Bronchial epithelial cell (primary cell): ENCODE results near the gene TBX2. TPM values are rescaled to one million over a fixed set of nuclear protein-coding genes. Genes with fewer than 3 reads are reported as not detected.

Source experiments
- DNase-seq: peaks from one replicate; pipeline ENCODE4 v3.0.0-alpha.2; 2010; ENCODE audit warnings: low read depth
- FAIRE-seq: peaks from 2 replicates; lab custom pipeline; 2011; peaks lifted over from hg19 to GRCh38; lab: Jason Lieb, UNC
- H3K27me3 ChIP-seq: 2 replicates; pipeline ENCODE4 v1.5.1; 2011; ENCODE audit warnings: low read length; ENCODE audit not compliant: control insufficient read depth, insufficient read depth
- H3K36me3 ChIP-seq: 2 replicates; pipeline ENCODE4 v1.5.1; 2011; ENCODE audit warnings: low read length; ENCODE audit not compliant: control insufficient read depth, insufficient read depth
- H3K4me3 ChIP-seq: 2 replicates; pipeline ENCODE4 v1.5.1; 2011; ENCODE audit warnings: mild to moderate bottlenecking, low read depth, low read length, control low read depth
- total RNA-seq: library from RNA; depleted of rRNA; stranded (reverse); fragments of >200 nt; gene quantifications from 2 replicates; pipeline ENCODE4 v1.2.1, GENCODE V29; 2014
- TF ChIP-seq, protein P1 (sequence below): IDR thresholded peaks from 2 replicates; pipeline ENCODE4 v1.5.1; 2011; ENCODE audit warnings: mild to moderate bottlenecking, moderate library complexity, low read length, control low read depth, inconsistent platforms; ENCODE audit not compliant: insufficient read depth, severe bottlenecking

The TBX2 gene
- total RNA-seq, 1 donor from 2014 or later = 0.26 TPM

DNA sequence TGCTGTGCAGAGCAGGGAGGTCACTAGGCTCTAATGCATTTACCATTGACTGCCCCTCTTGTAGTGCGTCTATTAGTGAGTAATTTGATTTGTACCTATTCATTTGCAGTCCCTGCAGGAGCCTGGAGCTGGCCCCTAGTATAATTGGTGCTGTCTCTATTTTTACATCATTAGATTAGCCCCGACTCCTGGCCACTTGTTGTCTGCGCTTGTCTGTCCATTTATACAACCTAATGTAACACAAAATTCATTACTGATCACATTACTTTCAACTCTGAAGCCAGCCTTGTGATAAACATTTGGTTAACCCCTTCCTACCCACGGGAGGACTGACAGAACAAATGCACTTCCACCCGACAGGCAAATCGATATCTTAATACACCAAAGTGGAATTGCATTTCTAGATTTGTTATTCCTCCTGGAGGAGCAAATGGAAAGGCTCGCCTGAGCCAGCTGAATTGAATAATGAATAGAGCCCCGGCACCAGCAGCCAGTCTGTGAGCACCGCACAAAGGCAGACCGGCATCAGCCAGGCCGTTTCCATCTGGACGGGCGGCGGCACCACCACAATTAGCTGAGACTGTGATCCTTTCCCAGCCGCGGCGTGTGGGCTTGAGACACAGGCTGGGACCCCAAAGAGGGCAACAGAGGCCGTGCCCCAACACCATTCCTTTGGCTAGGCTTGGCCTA lies 18.7 kb upstream of the TBX2 start:
- FAIRE-seq (no peak), DNase-seq (no peak)
- no peak overlapping the region for H3K4me3 ChIP-seq
- no peaks in the 10 kb centered on the region for H3K27me3 ChIP-seq
- no peaks in the 10 kb centered on the region for H3K36me3 ChIP-seq
- TF ChIP-seq, protein P1, sequence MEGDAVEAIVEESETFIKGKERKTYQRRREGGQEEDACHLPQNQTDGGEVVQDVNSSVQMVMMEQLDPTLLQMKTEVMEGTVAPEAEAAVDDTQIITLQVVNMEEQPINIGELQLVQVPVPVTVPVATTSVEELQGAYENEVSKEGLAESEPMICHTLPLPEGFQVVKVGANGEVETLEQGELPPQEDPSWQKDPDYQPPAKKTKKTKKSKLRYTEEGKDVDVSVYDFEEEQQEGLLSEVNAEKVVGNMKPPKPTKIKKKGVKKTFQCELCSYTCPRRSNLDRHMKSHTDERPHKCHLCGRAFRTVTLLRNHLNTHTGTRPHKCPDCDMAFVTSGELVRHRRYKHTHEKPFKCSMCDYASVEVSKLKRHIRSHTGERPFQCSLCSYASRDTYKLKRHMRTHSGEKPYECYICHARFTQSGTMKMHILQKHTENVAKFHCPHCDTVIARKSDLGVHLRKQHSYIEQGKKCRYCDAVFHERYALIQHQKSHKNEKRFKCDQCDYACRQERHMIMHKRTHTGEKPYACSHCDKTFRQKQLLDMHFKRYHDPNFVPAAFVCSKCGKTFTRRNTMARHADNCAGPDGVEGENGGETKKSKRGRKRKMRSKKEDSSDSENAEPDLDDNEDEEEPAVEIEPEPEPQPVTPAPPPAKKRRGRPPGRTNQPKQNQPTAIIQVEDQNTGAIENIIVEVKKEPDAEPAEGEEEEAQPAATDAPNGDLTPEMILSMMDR = no peak

DNA sequence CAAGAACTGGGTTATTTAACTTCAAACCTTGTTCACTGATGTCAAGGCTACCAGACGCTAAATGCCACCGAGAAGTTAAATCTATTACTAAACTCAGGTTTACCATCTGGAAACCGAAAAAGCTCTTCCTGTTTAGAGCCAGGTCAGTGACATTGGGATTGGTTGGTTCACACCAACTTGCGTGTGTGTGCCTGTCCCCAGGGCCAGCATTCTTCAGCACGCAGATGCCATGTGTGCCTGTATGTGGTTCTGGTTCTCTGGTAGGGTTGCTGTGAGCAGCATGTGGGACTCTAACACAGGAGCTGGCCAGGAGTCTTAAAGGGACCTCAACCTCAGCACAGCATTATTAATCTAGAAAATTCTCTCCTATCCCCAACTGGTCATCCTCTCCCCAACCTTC lies 18.1 kb upstream of the TBX2 start:
- H3K27me3 ChIP-seq = no peaks in the 10 kb centered on the region
- TF ChIP-seq, protein P1 = no peak
- no peaks in the 10 kb centered on the region for H3K36me3 ChIP-seq
- no peak overlapping the region for H3K4me3 ChIP-seq
- DNase-seq = no peak
- peak; percentile 32 for FAIRE-seq

DNA sequence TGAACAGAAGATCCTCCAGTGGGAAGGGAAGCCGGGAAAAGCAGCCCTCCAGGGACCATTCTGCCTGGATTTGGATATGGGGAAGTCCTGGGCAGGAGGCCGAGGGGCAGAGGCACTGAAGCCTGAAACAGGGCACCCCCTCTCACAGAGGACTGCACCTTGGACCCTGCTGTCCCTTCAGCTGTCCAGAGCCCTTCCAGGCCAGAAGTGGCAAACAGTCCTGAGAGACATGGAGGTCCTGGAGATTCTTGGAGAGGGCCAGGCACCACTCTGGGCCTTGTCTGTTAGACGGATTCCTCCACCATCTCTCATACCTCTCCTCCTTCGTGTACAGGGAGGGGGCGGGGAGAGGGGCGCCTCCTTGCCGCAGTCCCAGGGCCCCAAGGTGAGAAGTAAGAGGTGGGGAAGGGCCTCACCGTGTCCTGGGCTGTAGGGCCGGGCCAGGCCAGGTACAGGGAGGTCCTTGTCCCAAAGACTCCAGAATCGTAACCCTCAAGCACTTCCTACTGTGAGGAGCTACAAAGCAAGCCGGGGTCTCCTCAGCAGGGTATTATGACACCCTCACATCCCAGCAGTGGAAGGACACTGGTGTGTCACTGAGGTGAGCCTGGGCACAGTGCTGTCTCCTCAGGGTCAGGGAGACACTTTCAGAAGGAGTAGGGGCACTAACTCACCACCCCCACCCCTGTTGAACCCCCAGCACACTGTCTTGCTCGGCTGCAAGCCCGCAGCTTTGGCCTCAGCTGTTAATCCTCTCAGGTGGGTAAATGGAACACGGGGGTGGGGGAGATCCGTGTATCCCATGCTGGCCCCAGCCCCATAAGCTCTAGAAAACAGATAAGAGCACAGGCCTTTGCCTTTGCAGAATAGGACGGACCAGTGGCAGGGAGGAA lies 16.6 kb upstream of the TBX2 start:
- Histone ChIP-seq H3K4me3 (no peak overlapping the region), H3K36me3 (no peaks in the 10 kb centered on the region), H3K27me3 (no peaks in the 10 kb centered on the region)
- FAIRE-seq (peak; percentile 64), DNase-seq (no peak)
- TF ChIP-seq, protein P1 = no peak

DNA sequence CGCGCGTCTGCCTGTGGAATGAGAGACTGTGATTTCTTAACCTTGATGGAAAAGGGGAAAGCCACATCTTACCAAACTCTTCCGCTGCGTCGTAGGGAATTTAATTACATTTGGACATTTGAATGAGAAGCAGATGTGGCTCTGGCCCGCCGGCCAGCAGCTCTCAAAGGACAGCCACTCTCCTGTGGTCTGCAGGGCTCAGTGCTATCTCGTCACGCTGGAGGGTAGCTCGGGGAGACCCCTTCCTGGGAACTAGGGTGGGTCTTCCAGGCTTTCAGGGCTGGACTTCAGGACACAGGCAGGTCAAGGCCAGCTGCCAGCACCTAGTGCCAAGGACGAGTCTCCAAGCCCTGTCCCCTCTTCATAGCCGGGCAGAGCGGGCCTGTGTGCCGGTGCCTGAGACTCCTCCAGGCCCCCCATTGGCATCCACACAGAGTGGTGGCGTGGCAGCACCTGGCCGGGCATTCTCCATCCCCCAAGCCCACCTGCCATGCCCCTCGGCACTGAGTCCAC lies 15.9 kb upstream of the TBX2 start:
- TF ChIP-seq, protein P1 = no peak
- H3K4me3 ChIP-seq = no peak overlapping the region
- H3K27me3 ChIP-seq = no peaks in the 10 kb centered on the region
- DNase-seq (no peak), FAIRE-seq (no peak)
- no peaks in the 10 kb centered on the region for H3K36me3 ChIP-seq

DNA sequence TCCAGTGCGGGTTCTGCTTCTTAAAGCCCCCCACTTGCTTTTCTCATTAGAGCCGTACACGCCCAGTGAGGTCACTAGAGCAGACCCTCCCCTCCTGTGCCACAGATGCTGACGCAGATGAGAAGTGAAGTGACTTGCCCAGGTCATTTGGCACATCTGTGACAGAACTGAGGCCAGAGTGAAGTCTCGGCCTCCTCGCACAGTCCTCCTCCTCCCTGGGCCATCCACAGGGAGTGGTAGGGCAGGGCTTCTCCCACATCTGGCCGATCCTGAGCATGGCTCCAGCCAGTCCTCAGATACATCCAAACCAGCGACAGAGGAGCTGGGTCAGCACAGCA lies 15.3 kb upstream of the TBX2 start:
- H3K36me3 ChIP-seq = no peaks in the 10 kb centered on the region
- TF ChIP-seq, protein P1 = no peak
- no peaks in the 10 kb centered on the region for H3K27me3 ChIP-seq
- H3K4me3 ChIP-seq = no peak overlapping the region
- no peak for FAIRE-seq
- DNase-seq = no peak
